H1 (cell line): ENCODE measurements around the gene OR56A3. TPM values are rescaled to one million over a fixed set of nuclear protein-coding genes. Genes with fewer than 3 reads are reported as not detected.

Experiments used
- CTCF ChIA-PET: fragments of 300-600 bp; sonication (Branson Sonifier 250); formaldehyde crosslinking; loops from one replicate; lab custom pipeline; 2021; ENCODE audit not compliant: partially characterized antibody; lab: Charles Lee
- POLR2A ChIA-PET: fragments of 300-600 bp; sonication (Branson Sonifier 250); formaldehyde crosslinking; loops from one replicate; lab custom pipeline; 2021; ENCODE audit warnings: inconsistent platforms; ENCODE audit not compliant: partially characterized antibody; lab: Charles Lee
- DNase-seq, 2 experiments: peaks; one replicate each; pipeline versions ENCODE4 v3.0.0 to v3.0.0-alpha.2; 2010 to 2022; ENCODE audit warnings: low spot score in 2 of 2, low read depth in 1 of 2, mixed read lengths in 1 of 2
- FAIRE-seq: peaks from 2 replicates; lab custom pipeline; 2011; peaks lifted over from hg19 to GRCh38; lab: Jason Lieb, UNC
- H2AFZ ChIP-seq: 2 replicates; pipeline ENCODE4 v1.8.1; 2012; ENCODE audit warnings: low read length, inconsistent platforms
- H2AK5ac ChIP-seq: 2 replicates; pipeline ENCODE4 v1.6.1; 2013; ENCODE audit warnings: low read depth, low read length
- H2BK120ac ChIP-seq: replicated peaks from 2 replicates; pipeline ENCODE3; 2013; ENCODE audit warnings: low read depth, low read length, inconsistent platforms
- H2BK12ac ChIP-seq: 2 replicates; pipeline ENCODE4 v1.6.1; 2013; ENCODE audit warnings: low read depth, low read length
- H2BK15ac ChIP-seq: 2 replicates; pipeline ENCODE4 v1.6.1; 2013; ENCODE audit warnings: low read length
- H2BK20ac ChIP-seq: 2 replicates; pipeline ENCODE4 v1.6.1; 2013; ENCODE audit warnings: low read length
- H2BK5ac ChIP-seq: 2 replicates; pipeline ENCODE4 v1.6.1; 2013; ENCODE audit warnings: low read depth, low read length
- H3K14ac ChIP-seq: 2 replicates; pipeline ENCODE4 v1.6.1; 2013; ENCODE audit warnings: inconsistent platforms; ENCODE audit not compliant: insufficient read length
- H3K18ac ChIP-seq: 2 replicates; pipeline ENCODE4 v1.6.1; 2013; ENCODE audit warnings: low read length; ENCODE audit errors: extremely low read depth
- H3K23ac ChIP-seq: 2 replicates; pipeline ENCODE4 v1.6.1; 2013; ENCODE audit warnings: inconsistent platforms; ENCODE audit not compliant: insufficient read length
- H3K23me2 ChIP-seq: 2 replicates; pipeline ENCODE4 v1.6.1; 2013; ENCODE audit warnings: low read depth, low read length
- H3K27ac ChIP-seq: 2 replicates; pipeline ENCODE4 v1.6.1; 2011; ENCODE audit warnings: low read depth, low read length, inconsistent platforms
- H3K27me3 ChIP-seq, 4 experiments: replicated peaks in 1 of 4; 1 replicate in 1 of 4; 2 replicates in 3 of 4; pipeline versions ENCODE4 v1.6.1 to v1.8.1; 2011 to 2013; ENCODE audit warnings: low read length in 3 of 4, mild to moderate bottlenecking in 3 of 4, inconsistent platforms in 2 of 4, mixed read lengths in 2 of 4, moderate library complexity in 1 of 4; ENCODE audit not compliant: control insufficient read depth in 3 of 4, insufficient read depth in 3 of 4; ENCODE audit errors: extremely low read depth in 1 of 4
- H3K36me3 ChIP-seq, 4 experiments: 2 replicates each; pipeline versions ENCODE4 v1.6.1 to v1.8.1; 2011 to 2013; ENCODE audit warnings: mild to moderate bottlenecking in 4 of 4, low read length in 3 of 4, moderate library complexity in 2 of 4, control low read depth in 1 of 4, inconsistent platforms in 1 of 4; ENCODE audit not compliant: insufficient read depth in 4 of 4, control insufficient read depth in 2 of 4
- H3K4ac ChIP-seq: replicated peaks from 2 replicates; pipeline ENCODE3; 2013; ENCODE audit warnings: low read length, low read depth, mixed read lengths, inconsistent platforms; ENCODE audit not compliant: insufficient read length
- H3K4me1 ChIP-seq, 4 experiments: replicated peaks in 1 of 4; 1 replicate in 1 of 4; 2 replicates in 3 of 4; pipeline versions ENCODE4 v1.6.1 to v1.8.1; 2011 to 2013; ENCODE audit warnings: low read length in 3 of 4, inconsistent platforms in 2 of 4, mixed read lengths in 1 of 4; ENCODE audit not compliant: insufficient read depth in 4 of 4, control insufficient read depth in 3 of 4
- H3K4me2 ChIP-seq, 2 experiments: 2 replicates each; pipeline versions ENCODE4 v1.6.1 to v1.8.1; 2011 to 2013; ENCODE audit warnings: low read depth in 2 of 2, low read length in 2 of 2, control low read depth in 1 of 2, inconsistent platforms in 1 of 2, mild to moderate bottlenecking in 1 of 2; ENCODE audit not compliant: insufficient read depth in 1 of 2
- H3K4me3 ChIP-seq, 4 experiments: fragments of 200-600, 300-600 bp in 1 of 4; sonication (generic), shearing (Covaris generic), sonication (Bioruptor Twin) in 1 of 4; 2 replicates each; pipeline versions ENCODE4 v1.5.1 to v1.8.1; 2011 to 2016; ENCODE audit warnings: low read length in 4 of 4, low read depth in 3 of 4, control low read depth in 2 of 4, inconsistent platforms in 2 of 4, mild to moderate bottlenecking in 2 of 4, mixed read lengths in 1 of 4, moderate library complexity in 1 of 4; ENCODE audit not compliant: insufficient read depth in 2 of 4; ENCODE audit errors: extremely low read depth in 1 of 4
- H3K56ac ChIP-seq: replicated peaks from 2 replicates; pipeline ENCODE3; 2013; ENCODE audit warnings: low read depth, mild to moderate bottlenecking, mixed read lengths, low read length, inconsistent platforms; ENCODE audit not compliant: insufficient read length
- H3K79me1 ChIP-seq: 2 replicates; pipeline ENCODE4 v1.6.1; 2013; ENCODE audit warnings: low read depth, low read length, control low read depth
- H3K79me2 ChIP-seq, 2 experiments: 2 replicates each; pipeline versions ENCODE4 v1.6.1 to v1.8.1; 2012 to 2013; ENCODE audit warnings: low read length in 2 of 2, mild to moderate bottlenecking in 2 of 2, inconsistent platforms in 1 of 2; ENCODE audit not compliant: insufficient read depth in 2 of 2, control insufficient read depth in 1 of 2
- H3K9ac ChIP-seq, 4 experiments: replicated peaks in 1 of 4; 1 replicate in 1 of 4; 2 replicates in 3 of 4; pipeline versions ENCODE4 v1.6.1 to v1.8.1; 2011 to 2013; ENCODE audit warnings: low read depth in 3 of 4, low read length in 3 of 4, control low read depth in 2 of 4, mild to moderate bottlenecking in 2 of 4, moderate library complexity in 2 of 4, inconsistent platforms in 1 of 4; ENCODE audit errors: extremely low read depth in 1 of 4
- H3K9me3 ChIP-seq, 2 experiments: 2 replicates each; pipeline versions ENCODE4 v1.6.1 to v1.8.1; 2012 to 2013; ENCODE audit warnings: mild to moderate bottlenecking in 2 of 2, moderate library complexity in 2 of 2, control low read depth in 1 of 2, inconsistent platforms in 1 of 2, low read depth in 1 of 2, low read length in 1 of 2, mixed read lengths in 1 of 2; ENCODE audit not compliant: insufficient read depth in 2 of 2
- H4K20me1 ChIP-seq, 2 experiments: replicated peaks in 1 of 2; 2 replicates each; pipeline versions ENCODE3 to v1.8.1; 2011 to 2013; ENCODE audit warnings: inconsistent platforms in 2 of 2, low read length in 2 of 2, mild to moderate bottlenecking in 1 of 2; ENCODE audit not compliant: insufficient read depth in 2 of 2, control insufficient read depth in 1 of 2
- H4K5ac ChIP-seq: 2 replicates; pipeline ENCODE4 v1.6.1; 2013; ENCODE audit warnings: low read length, low read depth, mixed read lengths, inconsistent platforms; ENCODE audit not compliant: insufficient read length
- H4K8ac ChIP-seq: 2 replicates; pipeline ENCODE4 v1.8.0; 2013; ENCODE audit warnings: mild to moderate bottlenecking, moderate library complexity, low read length, inconsistent platforms; ENCODE audit not compliant: insufficient read depth; ENCODE audit errors: extremely low read depth
- H4K91ac ChIP-seq: replicated peaks from 2 replicates; pipeline ENCODE3; 2013; ENCODE audit warnings: low read length, mixed read lengths, inconsistent platforms; ENCODE audit not compliant: insufficient read length
- CEBPB ChIP-seq: IDR thresholded peaks from 2 replicates; pipeline ENCODE4 v1.6.1; 2012; ENCODE audit warnings: low read depth, low read length
- CHD1 ChIP-seq: IDR thresholded peaks from 2 replicates; pipeline ENCODE4 v1.6.1; 2012; ENCODE audit warnings: low read depth, low read length, improper control_type of control experiment
- CREB1 ChIP-seq: IDR thresholded peaks from 2 replicates; pipeline ENCODE4 v1.6.1; 2012; ENCODE audit warnings: inconsistent platforms
- MAFK ChIP-seq: IDR thresholded peaks from 2 replicates; pipeline ENCODE4 v1.6.1; 2012; ENCODE audit warnings: low read depth, mild to moderate bottlenecking, improper control_type of control experiment, low read length
- NRF1 ChIP-seq: IDR thresholded peaks from 2 replicates; pipeline ENCODE4 v1.6.1; 2011; ENCODE audit warnings: mild to moderate bottlenecking, low read depth, low read length, improper control_type of control experiment
- POLR2A ChIP-seq, 2 experiments: IDR thresholded peaks; 1 replicate in 1 of 2; 2 replicates in 1 of 2; pipeline ENCODE4 v1.6.1; 2011; ENCODE audit warnings: low read depth in 2 of 2, low read length in 2 of 2, mild to moderate bottlenecking in 2 of 2; ENCODE audit errors: control extremely low read depth in 1 of 2
- POLR2AphosphoS5 ChIP-seq: IDR thresholded peaks from 2 replicates; pipeline ENCODE4 v1.6.1; 2011; ENCODE audit warnings: low read depth, low read length
- SIX5 ChIP-seq: IDR thresholded peaks from 2 replicates; pipeline ENCODE4 v1.6.1; 2011; ENCODE audit warnings: mild to moderate bottlenecking, low read depth, low read length
- SP4 ChIP-seq: IDR thresholded peaks from 2 replicates; pipeline ENCODE4 v1.6.1; 2012; ENCODE audit warnings: low read length, inconsistent platforms
- SUZ12 ChIP-seq: fragments of 200-600 bp; sonication (generic); IDR thresholded peaks from 2 replicates; pipeline ENCODE4 v1.6.1; 2012; ENCODE audit warnings: mild to moderate bottlenecking, inconsistent platforms, low read length, moderate library complexity, mixed read lengths
- TAF7 ChIP-seq: optimal IDR thresholded peaks from 2 replicates; pipeline ENCODE3; 2011; ENCODE audit warnings: low read depth, mild to moderate bottlenecking, inconsistent platforms, low read length, moderate library complexity, borderline replicate concordance
- TCF12 ChIP-seq: IDR thresholded peaks from 2 replicates; pipeline ENCODE4 v1.6.1; 2011; ENCODE audit warnings: low read depth, mild to moderate bottlenecking, low read length
- TEAD4 ChIP-seq: IDR thresholded peaks from 2 replicates; pipeline ENCODE4 v1.6.1; 2012; ENCODE audit warnings: low read depth, low read length, inconsistent platforms, mixed read lengths
- WGBS, 2 experiments: shearing (Covaris generic) in 1 of 2; methylation state at CpG; one replicate each; pipeline versions ENCODE4 v1.1.6 to v1.1.7; 2013 to 2015; ENCODE audit warnings: low lambda C conversion rate in 2 of 2, mixed read lengths in 2 of 2, inconsistent platforms in 1 of 2, low coverage in 1 of 2, missing lambda C conversion rate in 1 of 2; ENCODE audit not compliant: insufficient replicate concordance in 2 of 2, insufficient coverage in 1 of 2, insufficient read length in 1 of 2; ENCODE audit errors: extremely low coverage in 1 of 2, missing lambda C conversion rate in 1 of 2; 5-methylcytosine and 5-hydroxymethylcytosine counted together
- polyA plus RNA-seq, 7 experiments: library from polyadenylated mRNA; depleted of rRNA in 3 of 7; stranded (reverse) in 5 of 7; unstranded in 2 of 7; fragments of >200 nt in 5 of 7; fragments of 200-250 nt in 2 of 7; gene quantifications; 1 replicate in 5 of 7; 2 replicates in 1 of 7; 4 replicates in 1 of 7; pipeline versions ENCODE4 v1.2.1 to v1.2.3, GENCODE V29; 2011 to 2013; ENCODE audit warnings: missing spikeins in 2 of 7, mixed read lengths in 2 of 7
- total RNA-seq: library from RNA; stranded (reverse); fragmentation: NEBNext Ultra II Directional; extraction: Animal tissue kit (Norgen Biotek cat#: 25700); gene quantifications from 2 replicates; pipeline ENCODE4 v1.2.1, GENCODE V29; 2021
- TF ChIP-seq, protein P1 (sequence below): IDR thresholded peaks from 2 replicates; pipeline ENCODE4 v1.6.1; 2012; ENCODE audit warnings: low read length, inconsistent platforms

The OR56A3 gene
- total and polyA plus RNA-seq, 2 of the 8 experiments (the other 6 are each of a cell fraction or from before 2014, with no cell fraction given) = not detected

DNA sequence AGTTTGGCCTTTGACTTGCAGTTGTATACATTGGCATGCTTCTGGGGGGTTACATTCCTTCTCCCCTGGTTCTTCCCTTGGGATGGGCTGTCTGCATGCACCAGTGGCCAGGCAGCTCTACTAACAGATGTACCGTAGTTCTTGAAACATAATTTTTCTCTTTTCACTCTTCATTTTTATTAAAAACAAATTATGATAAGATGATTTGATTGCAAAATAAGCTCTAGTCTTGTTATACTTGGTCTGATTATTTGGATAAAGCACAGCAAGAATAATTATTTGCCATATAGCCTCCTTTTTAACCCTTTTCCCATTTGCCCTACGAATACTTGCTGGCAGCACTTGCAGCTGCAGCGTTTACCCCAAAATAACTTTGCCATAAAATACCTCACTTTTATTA, 13.5 kb downstream of the OR56A3 start:
- no peak overlapping the region for H2AK5ac ChIP-seq
- no peaks in the 10 kb centered on the region for H3K36me3 ChIP-seq
- CTCF ChIA-PET = interaction anchor here (2.1 kb wide), 1 partner anchor 407 kb away, joined by 7 read pairs; no protein-coding TSS in a partner anchor
- POLR2A ChIA-PET = no interaction called here
- H3K56ac ChIP-seq = no peak overlapping the region
- H3K79me1 ChIP-seq = no peaks in the 10 kb centered on the region
- H2BK15ac ChIP-seq = no peak overlapping the region
- H3K14ac ChIP-seq = no peak overlapping the region
- no peaks in the 10 kb centered on the region for H3K23me2 ChIP-seq
- no peak overlapping the region for H2BK120ac ChIP-seq
- H3K27me3 ChIP-seq = no peaks in the 10 kb centered on the region
- H3K4me2 ChIP-seq = no peak overlapping the region
- 94% methylated on average over 3 of the region's 3 CpGs; no CpG with 5 or more reads in 1 of the 2 experiments for WGBS, 2 experiments
- H4K8ac ChIP-seq = no peak overlapping the region
- no peaks in the 10 kb centered on the region for H3K4me1 ChIP-seq
- no peak for TF ChIP-seq TEAD4
- TF ChIP-seq SP4 = no peak
- TF ChIP-seq, protein P1, sequence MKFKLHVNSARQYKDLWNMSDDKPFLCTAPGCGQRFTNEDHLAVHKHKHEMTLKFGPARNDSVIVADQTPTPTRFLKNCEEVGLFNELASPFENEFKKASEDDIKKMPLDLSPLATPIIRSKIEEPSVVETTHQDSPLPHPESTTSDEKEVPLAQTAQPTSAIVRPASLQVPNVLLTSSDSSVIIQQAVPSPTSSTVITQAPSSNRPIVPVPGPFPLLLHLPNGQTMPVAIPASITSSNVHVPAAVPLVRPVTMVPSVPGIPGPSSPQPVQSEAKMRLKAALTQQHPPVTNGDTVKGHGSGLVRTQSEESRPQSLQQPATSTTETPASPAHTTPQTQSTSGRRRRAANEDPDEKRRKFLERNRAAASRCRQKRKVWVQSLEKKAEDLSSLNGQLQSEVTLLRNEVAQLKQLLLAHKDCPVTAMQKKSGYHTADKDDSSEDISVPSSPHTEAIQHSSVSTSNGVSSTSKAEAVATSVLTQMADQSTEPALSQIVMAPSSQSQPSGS = no peak
- no peak for TF ChIP-seq CEBPB
- no peak for TF ChIP-seq TCF12
- no peak for TF ChIP-seq SIX5
- no peak for TF ChIP-seq CREB1
- TF ChIP-seq POLR2A (IDR thresholded peaks at IDR 0.05; ENCODE audit: control extremely low read depth in 1 of 2, low read depth in 2 of 2, low read length in 2 of 2) = no peak
- TF ChIP-seq NRF1 = no peak
- TF ChIP-seq MAFK = no peak
- no peak for TF ChIP-seq SUZ12
- TF ChIP-seq CHD1 = no peak
- no peak for TF ChIP-seq TAF7
- TF ChIP-seq POLR2AphosphoS5 = no peak
- TF ChIP-seq, all 59 proteins: peak for 0
- H3K18ac ChIP-seq = no peak overlapping the region
- H4K20me1 ChIP-seq = no peaks in the 10 kb centered on the region
- no peak overlapping the region for H3K4me3 ChIP-seq
- no peak overlapping the region for H2BK5ac ChIP-seq
- FAIRE-seq (no peak), DNase-seq (no peak)
- H4K91ac ChIP-seq = no peak overlapping the region
- H2BK12ac ChIP-seq = no peak overlapping the region
- H3K79me2 ChIP-seq = no peaks in the 10 kb centered on the region
- no peak overlapping the region for H3K27ac ChIP-seq
- H3K4ac ChIP-seq = no peak overlapping the region
- no peak overlapping the region for H2BK20ac ChIP-seq
- H3K9ac ChIP-seq = no peak overlapping the region
- H2AFZ ChIP-seq = no peak overlapping the region
- H4K5ac ChIP-seq = no peak overlapping the region
- peaks cover 3 to 5% of the 10 kb centered on the region in 2 experiments; a peak in 2 of 4 replicates for H3K9me3 ChIP-seq
- no peak overlapping the region for H3K23ac ChIP-seq
